ENCODE data around the gene MKI67.
"Not testable (repeated sequence)": the region's sequence is repeated elsewhere in the genome, so short reads cannot be mapped to it uniquely, and the experiment has no call there.

Gene MKI67

DNA sequence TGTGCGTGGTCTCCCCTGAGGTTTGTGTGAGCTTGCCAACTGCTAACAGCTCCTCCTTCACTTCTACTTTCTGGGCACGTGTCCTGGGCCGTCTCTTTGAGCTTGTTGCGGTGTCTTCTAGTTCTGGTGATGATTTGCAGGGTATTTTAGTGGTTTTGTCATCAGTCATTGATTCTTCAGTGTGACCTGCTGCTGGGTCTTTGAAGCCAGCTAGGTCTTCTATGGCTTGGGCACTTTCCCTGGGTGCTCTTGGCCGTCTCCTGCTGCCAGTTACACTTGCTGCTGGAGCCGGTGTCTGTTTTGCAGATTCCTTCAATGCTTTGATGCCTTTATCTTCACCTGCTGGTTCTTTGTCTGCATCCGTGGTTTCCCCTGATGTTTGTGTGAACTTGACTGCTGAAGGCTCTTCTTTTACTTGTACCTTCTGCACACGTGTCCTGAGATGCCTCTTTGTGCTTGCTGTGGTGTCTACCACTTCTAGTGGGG, 23.0 kb downstream of the MKI67 start:
- peak; percentile 61 for DNase-seq

DNA sequence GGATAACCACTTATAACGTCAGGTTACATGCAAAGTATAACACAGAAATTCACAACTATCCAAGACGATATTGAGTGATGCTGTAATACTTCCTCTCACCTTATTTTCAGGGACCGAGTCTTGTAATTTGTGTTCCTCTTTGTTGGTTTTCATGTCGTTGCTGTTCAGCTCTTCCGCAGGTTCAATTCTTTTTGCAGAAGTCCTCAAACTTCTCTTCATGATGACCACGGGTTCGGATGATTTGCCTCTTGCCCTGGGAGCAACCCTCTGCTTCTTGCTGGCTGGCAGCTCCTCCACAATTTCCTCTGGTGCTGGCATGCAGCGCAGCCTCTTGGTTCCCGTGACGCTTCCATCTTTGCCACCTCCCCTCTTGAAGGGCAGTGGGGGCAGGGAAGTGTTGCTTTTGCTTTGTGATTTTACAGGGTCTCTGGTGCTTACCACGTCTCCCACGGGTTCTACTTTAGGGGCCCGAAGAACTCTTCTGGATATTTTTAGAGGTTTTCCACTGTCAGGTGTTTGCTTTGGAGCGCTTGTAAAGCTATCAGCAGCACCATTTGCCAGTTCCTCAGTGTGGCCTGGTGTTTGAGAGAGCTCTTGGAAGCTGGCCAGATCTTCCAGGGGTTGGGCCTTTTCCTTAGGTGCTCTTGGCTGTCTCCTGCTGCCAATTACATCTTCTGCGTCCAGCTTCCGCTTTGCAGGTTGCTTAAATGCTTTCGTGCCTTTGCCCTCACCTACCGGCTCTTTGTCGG, 23.6 kb downstream of the MKI67 start:
- peak; percentile 73 for DNase-seq

DNA sequence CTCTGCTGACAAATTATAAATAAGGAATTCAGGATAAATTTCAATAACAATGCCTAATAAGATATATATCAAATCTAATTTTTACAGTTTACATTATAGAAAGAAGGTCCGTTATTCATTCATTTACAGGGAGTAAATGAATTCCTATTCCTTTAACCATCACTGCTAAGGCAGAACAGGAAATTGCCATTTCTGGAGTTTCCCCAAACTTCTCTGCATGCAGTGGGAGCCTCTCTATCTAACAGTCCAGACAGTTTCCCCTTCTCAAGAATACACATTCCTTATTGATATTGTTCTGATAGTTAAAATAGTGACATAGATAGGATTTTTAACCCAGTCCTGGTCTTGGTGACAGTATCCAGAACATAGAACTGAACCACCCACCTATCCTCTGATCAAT, 24.3 kb downstream of the MKI67 start:
- DNase-seq, result no peak

DNA sequence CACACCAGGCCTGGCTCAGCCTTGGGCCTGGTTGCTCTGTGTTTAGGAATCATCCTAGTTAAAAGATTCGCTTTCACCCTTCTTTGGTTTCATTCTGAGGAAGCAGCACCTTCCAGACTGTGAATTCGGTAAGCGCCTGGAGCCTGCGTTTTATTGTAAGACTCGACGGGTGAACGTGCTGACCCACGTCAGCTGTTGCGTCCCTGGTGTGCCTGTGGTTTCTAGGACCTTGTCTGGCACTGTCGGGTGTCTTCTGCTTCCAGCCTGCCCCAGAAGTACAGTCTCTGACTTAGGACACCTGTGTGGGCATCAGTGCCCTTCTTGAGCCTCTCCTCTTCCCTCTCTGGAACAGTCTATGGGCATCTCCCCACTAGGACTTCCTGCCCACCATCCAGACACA, 26.3 kb downstream of the MKI67 start:
- peak; percentile 49 for DNase-seq

DNA sequence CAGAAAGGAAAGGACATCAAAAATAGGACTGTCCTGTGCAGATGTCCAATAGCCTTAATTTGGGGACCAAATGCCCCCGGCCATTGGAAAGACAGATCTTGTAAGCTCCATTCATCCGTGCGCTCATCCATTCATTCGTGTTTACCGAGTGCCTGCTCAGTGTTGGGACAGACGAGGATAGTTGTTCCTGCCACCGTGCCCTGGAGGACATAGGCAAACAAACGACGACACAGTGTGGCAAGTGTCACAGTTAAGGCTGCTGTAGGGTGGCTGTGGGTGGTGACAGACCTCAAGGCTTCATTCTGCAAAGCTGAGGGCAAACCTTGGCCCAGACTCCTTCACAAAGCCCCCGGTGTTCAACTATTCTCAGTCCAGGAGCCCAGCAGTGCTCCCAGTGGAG, 27.6 kb downstream of the MKI67 start:
- peak; percentile 51 for DNase-seq

DNA sequence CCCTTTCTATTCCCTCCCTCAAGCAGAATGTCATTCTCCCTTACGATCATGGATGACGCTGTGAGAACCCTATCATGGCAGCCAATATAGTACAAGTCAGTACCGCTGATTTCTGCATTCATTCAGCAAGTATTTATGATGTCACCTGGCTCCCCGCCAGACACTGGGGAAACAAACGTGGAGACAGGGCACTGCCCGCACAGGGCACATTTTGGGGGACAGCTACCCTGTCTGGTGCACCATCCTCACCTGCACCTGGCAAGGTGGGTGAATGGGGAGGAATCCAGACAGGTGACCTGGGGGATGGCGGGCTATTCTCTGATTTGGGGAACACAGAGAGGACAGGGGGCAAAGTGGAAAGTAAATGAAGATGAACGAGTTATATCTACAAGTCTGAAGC, 28.4 kb downstream of the MKI67 start:
- peak; percentile 32 for DNase-seq

DNA sequence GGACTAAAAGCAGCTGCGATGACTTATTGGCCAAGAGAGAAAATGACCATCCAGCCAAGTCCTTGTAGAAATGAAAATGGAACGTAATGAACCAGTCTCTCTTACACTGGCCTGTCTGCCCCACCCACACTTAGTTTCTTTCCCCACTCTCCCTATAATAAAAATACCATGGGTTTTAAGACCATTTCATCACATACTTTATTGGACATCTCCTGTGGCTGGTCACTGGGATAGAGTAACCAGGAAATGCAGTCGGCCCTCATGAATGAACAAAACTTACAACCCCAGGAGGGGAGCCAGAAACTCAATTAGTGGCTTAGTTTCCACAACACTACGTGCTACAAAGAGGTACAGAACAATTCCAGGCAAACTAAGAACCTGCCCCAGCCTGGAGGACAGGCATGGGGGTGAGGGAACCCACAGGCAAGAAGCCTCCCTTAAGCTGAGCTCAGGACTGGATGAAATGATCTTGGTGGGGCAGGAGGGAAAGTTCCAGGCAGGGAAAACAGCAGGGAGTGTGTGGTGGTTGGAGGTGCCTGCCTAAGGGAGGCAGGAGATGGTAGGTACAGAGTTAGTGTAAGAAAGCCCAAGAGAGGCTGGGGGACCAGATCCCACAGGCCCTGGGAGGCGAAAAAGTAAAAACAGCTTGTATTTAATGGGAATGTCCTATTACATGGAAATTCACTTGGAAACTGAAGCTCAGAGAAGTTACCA, 29.6 kb downstream of the MKI67 start:
- peak; percentile 53 for DNase-seq

DNA sequence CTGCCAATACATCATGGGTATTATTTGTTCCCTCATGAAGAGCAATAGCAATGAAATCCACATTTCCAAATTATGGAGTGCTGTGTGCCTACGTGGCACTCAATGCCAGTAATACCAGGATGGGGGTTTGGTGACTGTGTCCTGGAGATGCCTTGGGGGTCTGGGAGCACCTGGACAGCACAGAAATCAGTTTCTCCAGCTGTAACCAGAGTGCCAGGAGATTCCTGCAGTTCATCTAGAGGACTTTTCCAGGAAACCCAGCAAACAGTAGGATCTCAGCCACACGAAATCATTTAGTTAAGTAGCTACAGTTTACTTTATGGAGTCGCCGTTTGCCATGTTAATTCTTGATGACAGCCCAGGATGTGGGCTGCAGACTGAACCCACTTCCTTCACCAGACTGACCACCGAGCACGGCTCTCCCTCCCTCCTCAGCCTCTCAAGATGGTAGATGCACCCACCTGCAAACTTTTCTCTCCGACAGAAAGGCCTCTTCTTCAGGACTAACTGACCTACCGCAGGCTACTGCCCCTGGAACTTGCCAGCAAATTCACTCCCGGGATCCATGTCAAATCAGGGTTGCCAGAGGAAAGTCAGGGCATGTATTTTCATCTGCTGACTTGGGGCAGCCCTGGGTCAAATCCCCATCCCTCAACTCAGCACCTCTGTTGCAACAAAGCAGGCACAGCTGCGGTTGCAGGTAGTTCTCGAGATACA, 30.3 kb downstream of the MKI67 start:
- peak; percentile 53 for DNase-seq

DNA sequence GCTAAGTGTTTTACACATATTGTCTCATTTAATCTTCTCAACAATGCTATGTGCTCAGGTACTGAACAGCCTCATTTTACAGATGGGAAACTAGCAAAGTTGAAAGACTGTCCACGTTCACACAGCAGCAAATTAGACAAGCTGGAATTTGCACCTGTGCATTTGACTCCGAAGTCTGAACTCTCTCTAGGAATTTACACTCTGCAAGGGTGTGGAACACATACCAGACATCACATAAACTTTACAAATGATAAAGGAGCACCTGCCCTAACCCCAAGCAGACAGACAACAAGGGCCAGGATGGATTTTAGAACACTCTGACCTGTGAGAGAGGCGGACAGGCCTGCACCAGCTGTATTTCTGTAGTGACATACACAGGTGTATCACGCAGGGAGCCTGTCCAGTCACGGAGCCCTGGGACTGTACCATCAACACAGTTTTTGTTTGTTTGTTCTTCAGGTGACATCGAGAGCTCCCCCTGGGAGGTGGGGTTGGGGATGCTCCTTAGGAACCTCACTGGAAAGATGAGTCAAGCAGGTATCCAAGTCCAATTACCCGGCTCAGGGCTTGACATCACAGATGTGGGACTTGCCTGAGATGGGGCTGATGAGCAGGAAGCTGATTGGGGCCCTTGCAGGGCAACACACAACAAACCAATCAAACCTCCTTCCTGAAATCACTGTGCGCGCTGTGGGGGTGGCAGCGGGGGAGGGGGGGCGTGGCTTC, 31.0 kb downstream of the MKI67 start:
- DNase-seq, result peak; percentile 59

DNA sequence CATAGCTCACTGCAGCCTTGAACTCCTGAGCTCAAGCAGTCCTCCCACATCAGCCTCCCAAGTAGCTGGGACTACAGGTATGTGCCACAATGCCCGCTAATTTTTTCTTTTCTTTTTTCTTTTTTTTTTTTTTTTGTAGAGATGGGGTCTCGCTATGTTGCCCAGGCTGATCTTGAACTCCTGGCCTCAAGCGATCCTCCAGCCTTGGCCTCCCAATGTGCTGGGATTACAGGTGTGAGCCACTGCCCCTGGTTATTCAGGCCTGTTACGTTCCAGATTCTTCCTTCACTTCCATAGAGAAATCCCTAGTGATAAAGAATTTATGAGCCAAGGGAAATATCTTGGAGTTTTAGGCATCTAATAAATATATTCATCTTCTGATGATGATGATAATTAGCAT, 31.6 kb downstream of the MKI67 start:
- DNase-seq, result not testable (repeated sequence)

DNA sequence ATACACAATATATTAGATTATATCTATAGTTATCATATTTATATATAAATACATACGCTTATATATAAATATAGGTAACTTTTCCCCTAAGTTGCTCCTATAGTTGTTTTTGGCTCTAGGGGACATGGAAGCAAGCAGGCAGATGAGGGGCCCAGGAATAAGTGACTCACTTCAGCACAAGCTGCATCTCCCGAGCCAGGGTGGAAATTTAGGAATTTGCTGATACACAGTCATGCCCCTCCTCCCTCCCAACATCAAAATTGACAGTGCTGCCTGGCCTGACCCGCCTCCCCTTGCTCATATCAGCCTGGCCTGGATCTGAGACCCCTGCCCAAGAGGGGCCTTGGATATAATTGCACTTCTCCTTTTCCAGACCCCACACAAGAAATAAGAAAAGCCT, 33.8 kb downstream of the MKI67 start:
- peak; percentile 42 for DNase-seq

DNA sequence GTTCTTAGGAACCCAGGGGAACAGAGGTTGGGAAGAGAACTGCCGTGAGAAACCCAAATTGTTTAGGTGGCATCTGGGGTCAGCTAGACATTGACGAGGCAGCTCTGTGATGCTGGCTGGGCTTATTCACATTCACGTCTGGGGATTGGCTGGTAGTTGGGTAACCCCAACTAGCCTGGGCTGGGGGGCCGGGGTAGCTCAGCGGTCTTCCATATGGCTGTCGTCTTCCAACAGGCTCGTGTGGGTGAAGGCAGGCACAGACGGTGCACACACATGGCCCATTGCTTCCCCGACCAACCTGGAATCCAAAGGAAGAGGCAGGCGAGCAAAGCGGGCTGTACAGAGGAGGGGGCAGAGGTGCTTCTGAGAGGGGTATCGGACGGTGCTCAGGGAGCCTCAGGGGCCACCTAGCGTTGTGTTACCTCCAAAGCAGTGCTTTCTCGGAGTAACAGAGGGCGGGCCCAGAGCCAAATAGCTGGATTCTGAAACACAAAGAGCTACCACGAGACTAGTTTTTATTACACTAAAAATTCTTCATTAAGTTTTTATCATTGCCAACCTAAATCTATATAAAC, 34.5 kb downstream of the MKI67 start:
- DNase-seq, result peak; percentile 37

DNA sequence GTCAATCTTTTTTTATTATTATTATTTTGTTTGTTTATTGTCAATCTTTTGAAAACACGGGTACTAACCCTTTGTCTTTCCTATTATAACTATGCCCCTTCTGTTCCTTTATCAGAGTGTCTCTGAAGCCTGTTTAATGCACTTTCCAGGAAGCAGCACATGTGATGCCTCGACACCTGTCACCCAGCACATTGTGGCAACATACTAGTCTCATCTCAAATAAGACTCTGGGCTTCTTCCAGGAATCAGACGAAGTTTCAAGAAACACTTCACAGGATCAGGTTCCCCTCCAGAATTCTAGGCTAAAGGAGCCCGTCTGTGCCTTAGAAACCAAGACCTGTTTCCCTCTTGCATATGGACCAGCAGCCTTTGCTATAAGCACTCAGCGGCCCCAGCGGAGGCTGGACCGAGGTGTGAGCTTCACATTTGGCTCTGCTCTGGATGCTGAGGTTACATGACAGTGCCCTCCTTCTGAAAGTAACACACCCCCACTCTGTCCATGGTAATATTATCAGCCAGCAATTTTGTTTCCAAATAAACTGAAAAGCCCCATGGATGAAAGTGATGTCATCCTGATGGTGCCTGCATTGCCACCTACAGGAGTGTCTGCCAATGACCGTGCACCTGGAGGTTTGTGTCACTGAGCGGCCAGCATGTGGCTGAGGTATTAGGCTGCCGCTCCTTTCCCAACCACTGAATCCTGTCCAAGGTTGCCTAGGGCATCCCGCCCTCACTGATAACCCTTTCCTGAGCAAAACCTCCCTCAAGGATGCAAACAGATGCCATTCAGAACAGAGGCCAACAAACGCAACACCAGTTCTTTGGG, 38.1 kb downstream of the MKI67 start:
- DNase-seq, result peak; percentile 52

DNA sequence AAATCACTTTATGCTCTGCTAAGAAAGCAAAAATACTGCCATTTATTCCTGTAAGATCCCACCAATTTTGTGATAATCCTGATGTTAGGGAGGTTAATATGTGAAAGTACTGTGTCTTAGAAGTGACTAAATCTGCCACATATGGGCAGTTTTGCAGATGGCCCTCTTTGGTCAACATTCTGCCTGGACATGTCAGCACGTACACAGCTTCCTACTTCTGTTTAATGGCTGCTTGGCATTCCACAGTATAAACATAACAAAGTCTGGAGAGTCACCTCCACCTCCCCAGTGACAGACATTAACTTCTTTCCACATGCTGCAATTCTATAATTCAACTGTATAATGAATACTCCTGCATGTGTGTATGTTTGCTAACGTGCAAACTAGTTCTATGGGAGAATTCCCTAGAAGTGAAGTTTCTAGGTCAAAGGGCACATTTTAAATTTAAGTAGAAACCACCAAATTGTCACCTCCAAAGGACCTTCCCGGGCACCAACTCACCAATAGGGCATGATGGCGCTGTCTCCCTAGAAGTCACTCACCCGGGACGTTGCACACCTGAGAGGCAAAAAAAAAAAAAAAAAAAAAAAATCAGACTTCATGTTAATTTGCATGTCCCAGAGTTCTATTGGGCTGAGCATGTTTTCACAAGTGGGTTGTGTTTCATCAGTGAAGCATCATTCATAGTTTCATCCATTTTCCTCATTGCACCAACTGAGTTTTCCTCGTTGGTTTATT, 38.9 kb downstream of the MKI67 start:
- DNase-seq, result no peak

DNA sequence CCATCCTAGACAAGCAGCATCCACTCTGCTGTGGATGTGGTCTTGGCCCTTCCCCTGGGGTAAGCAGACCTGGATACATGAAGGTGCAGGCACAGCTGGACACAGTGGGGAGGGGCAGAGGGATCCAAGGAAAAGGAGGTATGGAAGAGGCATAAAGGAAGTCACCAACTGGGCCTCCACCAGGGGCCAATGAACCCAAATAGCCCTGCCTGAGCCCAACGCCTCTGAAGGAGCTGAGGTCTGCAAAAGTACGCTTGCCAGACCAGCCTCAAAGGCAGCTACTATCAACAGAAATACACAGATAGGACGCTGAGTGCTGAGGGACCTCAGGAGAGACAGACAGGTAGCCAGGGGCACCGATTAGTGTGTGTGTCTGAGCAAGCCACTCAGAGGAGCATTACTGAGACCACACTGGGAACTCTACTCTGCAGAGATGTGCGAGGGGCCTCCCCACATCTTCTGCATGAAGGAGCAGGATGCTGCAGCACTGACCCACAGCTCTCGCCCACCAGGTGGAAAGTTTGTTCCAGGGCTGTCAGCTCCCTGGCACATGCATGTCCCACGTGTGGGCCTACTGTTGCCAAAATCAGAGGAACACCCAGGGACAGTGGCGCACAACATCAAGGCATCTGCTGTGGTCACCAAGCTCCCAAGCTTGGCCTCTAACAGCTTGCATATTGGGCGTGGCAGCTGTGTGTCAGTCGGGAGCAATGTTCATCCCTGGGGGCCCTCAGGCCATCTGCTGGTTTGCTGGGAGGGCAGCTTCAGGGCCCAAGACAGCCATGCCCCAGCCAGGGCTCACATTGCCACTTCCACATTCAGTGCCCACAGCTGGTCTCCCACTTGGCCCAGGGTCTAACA, 40.0 kb downstream of the MKI67 start:
- peak; percentile 56 for DNase-seq

DNA sequence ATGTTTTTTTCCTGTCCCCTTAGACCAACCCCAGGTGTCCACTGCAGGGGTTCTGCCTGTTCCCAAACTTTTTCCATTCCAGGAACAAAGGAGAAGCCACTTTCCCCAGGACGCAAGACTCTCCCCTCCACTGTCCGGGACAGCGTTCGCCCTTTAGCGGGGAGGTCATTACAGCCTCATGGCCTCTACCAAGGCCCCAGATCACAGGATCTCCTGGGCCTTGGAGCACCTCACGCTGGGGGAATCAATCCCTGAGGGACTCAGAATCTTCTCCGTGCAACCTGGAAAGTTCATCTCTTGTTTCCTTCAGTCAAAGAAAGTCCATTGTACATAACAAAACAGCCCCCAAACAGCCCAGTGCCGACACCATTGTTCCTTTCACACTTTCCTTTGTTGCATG, 41.2 kb downstream of the MKI67 start:
- peak; percentile 44 for DNase-seq

DNA sequence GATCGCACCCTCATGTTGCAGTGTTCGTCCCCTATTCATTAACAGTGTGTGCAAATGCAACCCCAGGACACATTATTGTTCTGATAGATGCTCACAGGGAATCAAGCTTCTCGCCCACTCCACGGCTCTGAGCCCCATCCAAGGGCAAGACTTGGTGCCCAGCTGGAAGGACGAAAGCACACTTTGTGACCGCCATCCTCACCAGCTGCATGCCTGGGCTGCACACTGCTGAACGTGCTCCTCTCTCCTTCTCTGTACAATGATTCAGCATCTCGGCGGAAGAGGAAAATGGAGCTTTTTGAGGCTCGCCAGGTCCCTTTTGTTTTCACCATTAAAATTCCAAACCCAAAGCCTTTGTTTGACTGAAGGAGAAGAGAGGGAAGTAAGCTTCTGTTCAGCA, 41.9 kb downstream of the MKI67 start:
- DNase-seq, result peak; percentile 41

DNA sequence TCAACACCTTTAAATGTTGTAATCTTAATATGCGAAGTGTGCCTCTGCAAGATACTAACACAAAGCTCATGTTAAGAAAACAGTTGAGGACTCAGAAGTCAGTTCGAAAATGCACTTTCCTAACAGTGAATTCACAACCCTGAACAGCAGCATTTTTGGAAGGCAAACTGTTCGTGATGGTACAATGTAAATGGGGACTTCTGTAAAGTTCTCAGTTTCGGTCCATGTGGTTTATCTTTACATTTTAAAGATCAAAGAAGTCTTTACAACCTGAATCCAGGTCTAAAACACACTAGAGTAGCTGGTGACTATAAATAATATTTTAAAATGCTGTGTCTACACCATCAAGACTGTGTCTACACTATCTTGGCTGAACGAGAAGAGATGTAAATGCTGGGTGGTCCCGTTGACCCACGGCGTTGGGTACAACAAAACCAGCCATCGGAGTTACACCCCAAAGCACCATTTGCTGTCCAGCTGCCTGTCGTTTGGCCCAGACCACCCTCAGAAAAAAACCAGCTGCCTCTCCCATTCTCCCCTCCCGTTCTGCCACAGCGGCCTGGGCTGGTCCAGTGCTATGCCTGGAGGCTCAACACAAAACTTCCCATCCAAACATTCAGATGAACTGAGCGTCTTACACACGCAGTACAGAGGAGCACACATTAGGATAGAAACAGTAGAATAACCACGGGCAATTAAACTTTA, 42.9 kb downstream of the MKI67 start:
- DNase-seq, result no peak

DNA sequence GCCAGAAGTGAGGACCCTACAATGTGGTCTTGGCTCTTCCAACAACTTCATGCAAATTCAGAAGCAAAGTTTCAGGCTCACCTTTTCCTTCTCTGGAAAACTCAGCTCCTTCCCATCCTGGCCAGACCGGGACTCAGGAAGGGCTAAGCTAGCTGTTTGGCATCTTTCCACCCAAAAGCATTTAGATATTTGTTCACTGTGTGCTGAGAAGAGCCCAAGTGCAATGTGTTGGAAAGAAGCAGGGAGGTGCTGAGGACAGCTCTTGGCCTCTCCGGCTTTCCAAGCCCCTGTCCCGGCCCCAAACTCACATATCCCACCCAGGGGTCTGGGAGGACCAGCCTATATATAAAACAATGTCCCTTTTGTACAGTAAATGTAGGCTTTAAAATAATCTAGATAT, 44.5 kb downstream of the MKI67 start:
- peak; percentile 40 for DNase-seq
